ES-I3 (cell line): Measurements from ENCODE around the gene PLEKHN1.

ENCODE experiments used
- H3K36me3 ChIP-seq: 2 replicates; pipeline ENCODE4 v1.6.1; 2013; ENCODE audit warnings: mild to moderate bottlenecking, low read length, control low read depth, moderate library complexity; ENCODE audit not compliant: insufficient read depth
- H3K4me1 ChIP-seq: 2 replicates; pipeline ENCODE4 v1.6.1; 2013; ENCODE audit warnings: mild to moderate bottlenecking, control low read depth, low read length; ENCODE audit not compliant: insufficient read depth
- H3K9ac ChIP-seq: 2 replicates; pipeline ENCODE4 v1.6.1; 2013; ENCODE audit warnings: low read depth, mild to moderate bottlenecking, low read length, moderate library complexity
- H3K9me3 ChIP-seq: 2 replicates; pipeline ENCODE4 v1.6.1; 2013; ENCODE audit warnings: mild to moderate bottlenecking, low read length, moderate library complexity; ENCODE audit not compliant: control insufficient read depth, insufficient read depth

Gene PLEKHN1

DNA sequence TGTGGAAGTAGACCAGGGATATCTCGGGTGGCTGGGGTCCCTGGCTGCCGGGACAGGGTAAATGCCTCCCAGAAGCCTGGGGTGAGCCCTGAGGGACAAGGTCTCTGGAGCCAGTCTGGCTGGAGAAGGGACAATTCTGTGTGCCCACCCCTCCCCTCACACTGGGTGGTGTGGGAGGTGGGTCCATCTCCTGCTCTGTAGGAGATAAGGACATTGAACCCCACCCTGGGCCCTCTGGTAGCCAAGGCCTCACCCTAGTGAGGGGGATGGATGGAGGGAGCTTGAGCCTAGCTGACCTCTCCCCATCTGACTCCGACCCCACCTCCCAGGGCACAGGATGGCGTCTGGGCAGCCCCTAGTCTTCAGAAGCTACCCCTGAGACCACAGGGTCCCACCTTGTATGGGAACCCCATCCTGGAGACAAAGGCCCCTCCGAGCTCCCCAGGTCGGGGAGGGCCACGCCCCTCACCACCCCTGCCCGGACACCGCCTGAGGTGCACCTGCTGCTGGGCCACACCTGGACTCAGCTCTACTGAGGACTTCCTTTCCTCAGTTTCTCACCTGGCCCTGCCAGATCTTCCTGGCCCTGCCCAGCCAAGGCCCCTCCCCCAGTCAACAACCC is 58.0 kb downstream of the PLEKHN1 start:
- Histone ChIP-seq H3K4me1 (peaks cover 46% of the 10 kb centered on the region), H3K9ac (peak overlapping the region; percentile 28), H3K36me3 (no peaks in the 10 kb centered on the region), H3K9me3 (no peaks in the 10 kb centered on the region)

DNA sequence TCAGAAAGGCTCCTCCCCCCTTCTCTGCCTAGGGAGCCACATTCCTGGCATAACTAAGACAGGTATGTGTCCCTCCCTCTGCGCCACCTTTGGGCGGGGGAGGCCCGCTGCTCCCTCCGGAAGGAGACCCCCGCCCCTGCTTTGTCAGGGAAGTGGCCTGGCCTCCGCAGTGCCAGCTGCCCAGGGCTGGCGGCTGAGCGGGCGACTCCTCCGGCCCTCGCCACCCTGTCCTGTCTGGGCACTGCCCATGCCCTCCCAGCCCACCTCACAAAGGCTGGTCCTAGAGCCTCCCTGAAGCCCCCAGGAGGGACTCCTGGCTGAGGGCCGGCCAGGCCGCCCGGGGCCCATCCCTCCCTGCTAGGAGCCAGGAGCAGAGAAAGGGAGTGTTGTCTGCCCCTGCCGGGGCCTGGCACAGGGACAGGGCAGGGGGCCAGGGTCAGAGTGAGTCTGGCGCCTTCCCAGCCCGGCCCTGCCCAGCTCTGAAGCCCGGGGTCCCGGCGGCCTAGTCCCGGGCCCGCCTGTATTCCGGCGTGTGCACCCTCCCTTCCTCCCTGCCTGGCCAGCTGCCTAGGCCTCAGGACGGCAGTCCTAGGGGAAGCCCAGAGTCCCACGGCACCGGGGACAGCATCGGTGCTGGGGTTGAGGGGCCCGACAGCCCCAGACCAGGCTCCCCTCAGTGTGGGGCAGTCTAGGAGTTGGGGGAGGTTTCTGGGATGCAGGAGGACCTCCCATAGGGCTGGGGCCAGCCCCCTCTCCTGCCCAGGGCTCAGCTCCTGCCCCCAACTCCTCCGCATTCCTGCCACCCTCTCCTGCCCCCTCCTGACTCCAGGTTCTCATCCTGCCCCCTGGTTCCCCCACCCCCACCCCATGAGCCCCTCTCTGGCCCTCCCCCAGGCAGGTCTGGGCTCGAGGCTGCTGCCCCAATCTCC is 58.8 kb downstream of the PLEKHN1 start:
- Histone ChIP-seq H3K9ac (peak overlapping the region; percentile 38), H3K36me3 (no peaks in the 10 kb centered on the region), H3K4me1 (peaks cover 46% of the 10 kb centered on the region), H3K9me3 (no peaks in the 10 kb centered on the region)
